Measurements from ENCODE around the gene NKD1.

DNA sequence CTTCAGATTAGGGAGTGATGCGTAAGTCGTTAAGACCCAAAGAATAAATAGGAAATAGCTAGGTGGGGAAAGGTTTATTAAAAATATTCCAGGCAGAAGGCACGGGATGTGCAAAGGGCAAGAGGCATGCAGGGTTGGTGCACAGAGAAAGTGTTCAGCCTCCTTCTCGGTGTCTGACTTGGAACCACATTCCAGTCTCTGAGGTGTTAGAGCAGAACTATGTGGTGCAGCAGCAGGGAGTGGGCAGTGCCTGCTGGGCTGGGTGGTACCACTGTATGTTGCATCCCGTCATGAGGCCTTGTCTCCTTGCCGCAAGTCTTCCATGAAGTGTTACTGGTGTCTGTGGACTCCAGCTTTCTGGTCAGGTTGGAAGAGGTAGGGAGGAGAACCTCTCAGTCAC, 11.1 kb downstream of the NKD1 start:
- TF ChIP-seq CTCF (IDR thresholded peaks at IDR 0.05) = no peak
- no peak for TF ChIP-seq POLR2A (IDR thresholded peaks at IDR 0.05)

Measured in vagina (tissue), 2 donors.